A673 (cell line): Measurements from ENCODE around the gene GBE1. TPM values are rescaled to one million over a fixed set of nuclear protein-coding genes. Genes with fewer than 3 reads are reported as not detected.

Experiments
- BruUV-seq: library from RNA; stranded (reverse); fragments of 400-500 nt; replicated peaks from 2 replicates; lab custom pipeline; 2021; lab: Mats Ljungman, UMichigan
- CTCF ChIA-PET: fragments of 300-600 bp; sonication (Branson Sonifier 250); formaldehyde crosslinking; loops from one replicate; lab custom pipeline; 2022; ENCODE audit warnings: antibody characterized with exemption; lab: Charles Lee
- POLR2A ChIA-PET: fragments of 300-600 bp; sonication (Branson Sonifier 250); formaldehyde crosslinking; loops from one replicate; lab custom pipeline; 2022; ENCODE audit warnings: antibody characterized with exemption; ENCODE audit not compliant: low non-redundant PET; lab: Charles Lee
- DNase-seq: peaks from one replicate; pipeline ENCODE4 v3.0.0-alpha.2; 2015; ENCODE audit warnings: low spot score
- H3K27ac ChIP-seq: fragments of 200-600 bp; sonication (generic); 2 replicates; pipeline ENCODE4 v1.5.1; 2016; ENCODE audit warnings: mixed run types, low read depth, mild to moderate bottlenecking, mixed read lengths, antibody characterized with exemption, low read length; ENCODE audit not compliant: poor library complexity, severe bottlenecking
- H3K27me3 ChIP-seq: fragments of 200-600 bp; sonication (generic); replicated peaks from 2 replicates; pipeline ENCODE4 v1.6.1; 2017; ENCODE audit warnings: mixed run types, low read depth, mild to moderate bottlenecking, mixed read lengths, antibody characterized with exemption, low read length; ENCODE audit not compliant: insufficient read depth, poor library complexity
- H3K36me3 ChIP-seq: fragments of 200-600 bp; sonication (generic); 2 replicates; pipeline ENCODE4 v1.6.1; 2016; ENCODE audit warnings: mixed run types, mild to moderate bottlenecking, mixed read lengths, antibody characterized with exemption, low read length; ENCODE audit not compliant: insufficient read depth, poor library complexity, severe bottlenecking
- H3K4me1 ChIP-seq: fragments of 200-600 bp; sonication (generic); 2 replicates; pipeline ENCODE4 v1.6.1; 2017; ENCODE audit warnings: mixed run types, mild to moderate bottlenecking, mixed read lengths, antibody characterized with exemption, low read length; ENCODE audit not compliant: insufficient read depth, poor library complexity, severe bottlenecking
- H3K4me3 ChIP-seq: fragments of 200-600 bp; sonication (generic); 2 replicates; pipeline ENCODE4 v1.5.1; 2016; ENCODE audit warnings: low read depth, mixed run types, mild to moderate bottlenecking, mixed read lengths, low read length; ENCODE audit not compliant: poor library complexity, severe bottlenecking
- H3K9me3 ChIP-seq: fragments of 200-600 bp; sonication (generic); 2 replicates; pipeline ENCODE4 v1.6.1; 2016; ENCODE audit warnings: mixed run types, low read depth, mild to moderate bottlenecking, mixed read lengths, antibody characterized with exemption, low read length; ENCODE audit not compliant: poor library complexity, severe bottlenecking
- EZH2 ChIP-seq: fragments of 200-600 bp; sonication (generic); IDR thresholded peaks from 2 replicates; pipeline ENCODE4 v1.6.1; 2017; ENCODE audit warnings: borderline replicate concordance, low read depth, mild to moderate bottlenecking, mixed read lengths, antibody characterized with exemption, low read length; ENCODE audit not compliant: poor library complexity, severe bottlenecking
- intact Hi-C: fragments of 100-400 bp; cut with micrococcal nuclease; formaldehyde crosslinking; loops from one replicate; pipeline ENCODE4 v1.10.0; 2022; ENCODE audit not compliant: unreplicated experiment
- total RNA-seq: library from RNA; stranded (reverse); gene quantifications from 2 replicates; pipeline ENCODE4 v1.2.3, GENCODE V29; 2021
- TF ChIP-seq, protein P1 (sequence below): fragments of 300-800, 200-600 bp; sonication (generic); conservative IDR thresholded peaks from 2 replicates; pipeline ENCODE4 v1.5.1; 2017; ENCODE audit warnings: low read depth, mild to moderate bottlenecking, antibody characterized with exemption, low read length, moderate library complexity, mixed read lengths

Gene GBE1
- total RNA-seq, 1 experiment from 2014 or later = 8.2 TPM

DNA sequence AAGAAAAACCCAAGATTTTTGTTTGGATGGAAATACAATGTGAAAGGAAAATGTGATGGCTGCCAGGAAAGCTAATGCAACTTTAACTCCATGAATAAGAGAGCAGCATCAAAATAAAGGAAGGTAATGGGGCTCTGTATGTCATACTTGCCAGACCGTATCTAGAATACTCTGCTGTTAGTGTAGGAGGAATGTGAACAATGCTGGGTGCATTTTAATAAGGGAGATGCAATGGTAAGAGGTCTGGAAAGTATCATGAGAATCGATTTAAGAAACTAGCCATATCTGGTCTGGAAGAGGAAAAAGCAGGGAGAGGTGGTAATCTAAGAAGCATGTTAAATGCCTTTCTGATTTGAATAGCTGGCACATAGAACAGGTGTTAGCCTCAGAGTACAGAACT lies 239.6 kb downstream of the GBE1 start:
- H3K4me1 ChIP-seq = no peaks in the 10 kb centered on the region
- no peaks in the 10 kb centered on the region for H3K9me3 ChIP-seq
- DNase-seq = no peak
- no peak overlapping the region for H3K4me3 ChIP-seq
- ChIA-PET CTCF (no interaction called here), POLR2A (no interaction called here)
- H3K27me3 ChIP-seq = no peaks in the 10 kb centered on the region
- no peaks in the 10 kb centered on the region for H3K36me3 ChIP-seq
- intact Hi-C loops = no loop called here
- H3K27ac ChIP-seq = no peak overlapping the region
- TF ChIP-seq, protein P1, sequence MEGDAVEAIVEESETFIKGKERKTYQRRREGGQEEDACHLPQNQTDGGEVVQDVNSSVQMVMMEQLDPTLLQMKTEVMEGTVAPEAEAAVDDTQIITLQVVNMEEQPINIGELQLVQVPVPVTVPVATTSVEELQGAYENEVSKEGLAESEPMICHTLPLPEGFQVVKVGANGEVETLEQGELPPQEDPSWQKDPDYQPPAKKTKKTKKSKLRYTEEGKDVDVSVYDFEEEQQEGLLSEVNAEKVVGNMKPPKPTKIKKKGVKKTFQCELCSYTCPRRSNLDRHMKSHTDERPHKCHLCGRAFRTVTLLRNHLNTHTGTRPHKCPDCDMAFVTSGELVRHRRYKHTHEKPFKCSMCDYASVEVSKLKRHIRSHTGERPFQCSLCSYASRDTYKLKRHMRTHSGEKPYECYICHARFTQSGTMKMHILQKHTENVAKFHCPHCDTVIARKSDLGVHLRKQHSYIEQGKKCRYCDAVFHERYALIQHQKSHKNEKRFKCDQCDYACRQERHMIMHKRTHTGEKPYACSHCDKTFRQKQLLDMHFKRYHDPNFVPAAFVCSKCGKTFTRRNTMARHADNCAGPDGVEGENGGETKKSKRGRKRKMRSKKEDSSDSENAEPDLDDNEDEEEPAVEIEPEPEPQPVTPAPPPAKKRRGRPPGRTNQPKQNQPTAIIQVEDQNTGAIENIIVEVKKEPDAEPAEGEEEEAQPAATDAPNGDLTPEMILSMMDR = no peak
- no peak for TF ChIP-seq EZH2
- no TSS peak for BruUV-seq

DNA sequence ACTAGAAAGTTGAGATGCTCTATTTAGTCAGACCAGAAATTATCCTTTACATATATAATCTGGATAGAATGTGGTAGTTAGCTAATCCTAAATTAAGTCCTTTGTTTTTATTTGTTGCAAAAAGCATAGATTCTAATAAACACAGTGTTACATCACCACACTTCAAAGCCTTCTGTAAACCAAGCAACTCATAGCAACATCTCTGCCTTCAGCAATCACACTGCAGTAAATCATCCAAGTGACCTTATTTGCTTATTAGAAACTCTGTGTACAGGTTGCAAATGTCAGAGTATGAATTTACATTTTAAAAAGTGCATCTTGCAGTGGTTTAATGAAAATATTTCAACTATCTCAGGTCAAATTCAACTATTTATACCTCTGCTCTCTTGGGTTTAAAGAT lies 242.5 kb downstream of the GBE1 start:
- no peak overlapping the region for H3K4me3 ChIP-seq
- no peak overlapping the region for H3K27ac ChIP-seq
- H3K4me1 ChIP-seq = no peaks in the 10 kb centered on the region
- ChIA-PET POLR2A (interaction anchor here (0.7 kb wide), 1 partner anchor 375 kb away, joined by 3 read pairs; no protein-coding TSS in a partner anchor), CTCF (no interaction called here)
- H3K9me3 ChIP-seq = no peaks in the 10 kb centered on the region
- no peaks in the 10 kb centered on the region for H3K27me3 ChIP-seq
- H3K36me3 ChIP-seq = no peaks in the 10 kb centered on the region
- intact Hi-C loops = no loop called here
- no TSS peak for BruUV-seq
- TF ChIP-seq, protein P1 = no peak
- TF ChIP-seq EZH2 = no peak
- no peak for DNase-seq

DNA sequence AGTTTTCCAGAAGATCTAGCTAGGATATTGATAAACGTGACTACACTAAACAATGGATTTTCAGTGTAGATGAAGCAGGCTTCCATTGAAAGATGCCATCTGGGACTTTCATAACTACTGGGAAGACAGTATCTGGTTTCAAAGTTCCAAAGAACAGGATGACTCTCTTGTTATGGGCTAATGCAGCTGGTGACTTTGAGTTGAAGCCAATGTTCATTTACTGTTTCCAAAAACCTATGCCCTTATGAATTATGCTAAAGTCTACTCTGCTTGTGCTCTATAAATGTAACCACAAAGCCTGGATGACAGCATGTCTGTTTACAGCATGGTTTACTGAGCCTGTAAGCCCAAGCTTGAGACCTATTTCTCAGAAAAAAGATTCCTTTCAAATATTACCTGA lies 245.4 kb downstream of the GBE1 start:
- H3K4me3 ChIP-seq = no peak overlapping the region
- CTCF ChIA-PET = no interaction called here
- no peak for TF ChIP-seq EZH2
- TF ChIP-seq, protein P1 = no peak
- DNase-seq = no peak
- intact Hi-C loops = no loop called here
- H3K9me3 ChIP-seq = no peaks in the 10 kb centered on the region
- POLR2A ChIA-PET = no interaction called here
- no peak overlapping the region for H3K27ac ChIP-seq
- no peaks in the 10 kb centered on the region for H3K4me1 ChIP-seq
- H3K27me3 ChIP-seq = no peaks in the 10 kb centered on the region
- H3K36me3 ChIP-seq = no peaks in the 10 kb centered on the region
- BruUV-seq = no TSS peak
